LNCAP (cell line): ENCODE results near the gene EAPP.

Experiments used
- TF ChIP-seq, protein P1 (sequence below): fragments of 450-650 bp; IDR thresholded peaks from 2 replicates; pipeline ENCODE4 v1.5.1; 2017; ENCODE audit warnings: mild to moderate bottlenecking

EAPP gene

DNA sequence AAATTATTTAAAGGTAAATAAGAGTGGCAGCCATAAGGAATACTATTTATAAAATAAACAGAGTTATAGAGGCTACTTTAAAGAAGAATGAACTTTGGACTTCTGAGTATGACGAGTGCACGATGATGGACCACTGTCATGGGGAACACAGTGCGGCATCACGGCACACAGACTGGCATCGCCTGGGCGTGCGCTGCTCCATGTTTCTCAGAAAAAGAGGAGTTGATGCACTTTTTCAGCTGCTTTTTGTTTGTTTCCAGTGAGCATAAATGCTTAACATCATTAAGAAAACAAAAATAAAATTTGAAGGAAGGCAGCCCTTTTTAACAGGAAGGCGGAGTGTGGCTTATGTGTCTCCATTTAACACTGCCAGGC lies 23.3 kb upstream of the EAPP start:
- TF ChIP-seq, protein P1, sequence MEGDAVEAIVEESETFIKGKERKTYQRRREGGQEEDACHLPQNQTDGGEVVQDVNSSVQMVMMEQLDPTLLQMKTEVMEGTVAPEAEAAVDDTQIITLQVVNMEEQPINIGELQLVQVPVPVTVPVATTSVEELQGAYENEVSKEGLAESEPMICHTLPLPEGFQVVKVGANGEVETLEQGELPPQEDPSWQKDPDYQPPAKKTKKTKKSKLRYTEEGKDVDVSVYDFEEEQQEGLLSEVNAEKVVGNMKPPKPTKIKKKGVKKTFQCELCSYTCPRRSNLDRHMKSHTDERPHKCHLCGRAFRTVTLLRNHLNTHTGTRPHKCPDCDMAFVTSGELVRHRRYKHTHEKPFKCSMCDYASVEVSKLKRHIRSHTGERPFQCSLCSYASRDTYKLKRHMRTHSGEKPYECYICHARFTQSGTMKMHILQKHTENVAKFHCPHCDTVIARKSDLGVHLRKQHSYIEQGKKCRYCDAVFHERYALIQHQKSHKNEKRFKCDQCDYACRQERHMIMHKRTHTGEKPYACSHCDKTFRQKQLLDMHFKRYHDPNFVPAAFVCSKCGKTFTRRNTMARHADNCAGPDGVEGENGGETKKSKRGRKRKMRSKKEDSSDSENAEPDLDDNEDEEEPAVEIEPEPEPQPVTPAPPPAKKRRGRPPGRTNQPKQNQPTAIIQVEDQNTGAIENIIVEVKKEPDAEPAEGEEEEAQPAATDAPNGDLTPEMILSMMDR: no peak

DNA sequence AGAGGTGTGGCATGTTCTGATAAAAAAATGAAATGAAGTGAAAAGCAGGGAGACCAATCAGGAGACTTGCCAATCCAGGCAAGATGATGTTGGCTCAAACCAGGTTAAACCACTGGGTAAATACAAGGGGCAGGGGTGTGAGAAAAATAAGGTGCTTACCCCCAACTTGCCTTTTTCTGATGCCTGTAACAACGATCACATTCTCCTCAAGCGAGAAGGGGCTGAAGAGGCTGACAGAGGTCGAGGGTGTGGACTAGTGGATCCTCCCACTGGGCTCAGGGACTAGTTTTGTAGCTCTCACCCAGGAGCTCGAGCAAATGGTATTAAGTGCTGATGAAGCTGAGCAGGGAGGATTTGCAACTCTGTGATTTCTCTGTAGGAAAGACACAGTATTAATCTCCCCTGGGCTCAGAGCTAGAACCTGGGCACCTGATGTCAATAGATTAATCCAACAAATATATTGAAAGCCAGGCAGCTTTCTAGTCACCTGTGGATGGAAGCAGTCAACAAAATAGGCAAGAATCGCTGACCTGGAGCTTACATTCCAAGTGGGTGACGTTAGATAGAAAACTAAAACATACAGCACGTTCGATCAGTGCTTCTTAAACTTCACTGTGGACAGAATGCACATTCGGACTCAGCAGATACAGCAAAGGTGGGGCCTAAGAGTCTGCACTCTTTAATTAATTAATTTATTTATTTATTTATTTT lies 15.2 kb upstream of the EAPP start:
- TF ChIP-seq, protein P1: no peak

DNA sequence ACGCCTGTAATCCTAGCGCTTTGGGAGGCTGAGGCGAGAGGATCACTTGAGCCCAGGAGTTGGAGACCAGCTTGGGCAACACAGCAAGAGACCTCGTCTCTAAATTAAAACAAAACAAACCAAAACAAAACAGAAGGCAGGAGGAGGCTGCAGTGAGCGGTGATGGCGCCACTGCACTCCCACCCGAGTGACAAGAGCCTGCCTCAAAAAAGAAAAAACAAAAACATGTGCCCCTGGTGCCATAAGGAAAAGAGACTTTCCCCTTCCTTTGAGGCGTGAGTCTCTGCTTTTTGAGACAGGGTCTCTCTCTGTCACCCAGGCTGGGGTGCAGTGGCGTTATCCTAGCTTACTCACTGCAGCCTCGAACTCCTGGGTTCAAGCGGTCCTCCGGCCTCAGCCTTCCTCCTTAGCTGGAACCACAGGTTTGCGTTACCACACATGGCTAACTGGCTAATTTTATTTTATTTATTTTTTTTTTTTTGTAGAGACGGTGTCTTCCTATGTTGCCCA lies 9.0 kb upstream of the EAPP start:
- TF ChIP-seq, protein P1: no peak

DNA sequence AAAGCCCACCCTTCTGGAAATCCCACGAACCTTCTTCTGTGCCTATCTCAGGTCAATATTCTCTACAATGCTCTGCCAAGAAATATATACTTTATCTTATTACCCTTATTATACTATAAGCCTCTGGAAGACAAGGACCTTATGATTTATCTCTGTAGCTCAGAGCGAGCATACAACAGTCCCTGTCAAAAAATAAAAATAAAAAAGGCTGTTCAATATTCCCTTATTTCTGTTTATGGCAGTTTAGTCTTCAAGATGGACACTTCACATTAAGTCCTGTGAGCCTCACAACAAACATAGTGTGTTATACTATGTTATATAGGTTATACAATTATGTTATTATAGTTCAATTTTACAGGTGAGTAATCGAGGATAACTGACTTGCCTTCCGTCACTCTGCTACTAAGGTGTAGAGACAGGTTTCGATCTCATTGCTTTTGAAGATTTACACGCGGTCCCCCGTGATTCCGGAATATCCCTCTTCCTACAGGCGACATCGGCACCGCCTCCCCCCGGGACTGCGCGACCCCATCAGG lies 562 bp downstream of the EAPP start:
- TF ChIP-seq, protein P1: no peak

DNA sequence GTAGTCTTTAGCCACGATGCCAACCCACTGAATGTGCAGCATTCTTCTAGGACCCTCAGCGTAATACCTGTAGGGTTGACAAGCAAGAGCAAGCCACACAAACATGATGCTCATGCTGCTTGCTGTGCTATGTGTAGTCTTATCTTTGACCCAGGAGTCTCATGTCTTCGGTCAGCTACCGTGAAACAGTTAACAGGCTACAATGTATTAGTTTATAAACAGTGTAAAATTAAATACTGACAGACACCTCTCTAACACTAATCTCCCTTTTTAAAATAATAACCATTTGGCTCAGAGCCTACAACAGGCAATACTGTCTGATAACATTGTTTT lies 1.9 kb downstream of the EAPP start:
- TF ChIP-seq, protein P1: no peak

DNA sequence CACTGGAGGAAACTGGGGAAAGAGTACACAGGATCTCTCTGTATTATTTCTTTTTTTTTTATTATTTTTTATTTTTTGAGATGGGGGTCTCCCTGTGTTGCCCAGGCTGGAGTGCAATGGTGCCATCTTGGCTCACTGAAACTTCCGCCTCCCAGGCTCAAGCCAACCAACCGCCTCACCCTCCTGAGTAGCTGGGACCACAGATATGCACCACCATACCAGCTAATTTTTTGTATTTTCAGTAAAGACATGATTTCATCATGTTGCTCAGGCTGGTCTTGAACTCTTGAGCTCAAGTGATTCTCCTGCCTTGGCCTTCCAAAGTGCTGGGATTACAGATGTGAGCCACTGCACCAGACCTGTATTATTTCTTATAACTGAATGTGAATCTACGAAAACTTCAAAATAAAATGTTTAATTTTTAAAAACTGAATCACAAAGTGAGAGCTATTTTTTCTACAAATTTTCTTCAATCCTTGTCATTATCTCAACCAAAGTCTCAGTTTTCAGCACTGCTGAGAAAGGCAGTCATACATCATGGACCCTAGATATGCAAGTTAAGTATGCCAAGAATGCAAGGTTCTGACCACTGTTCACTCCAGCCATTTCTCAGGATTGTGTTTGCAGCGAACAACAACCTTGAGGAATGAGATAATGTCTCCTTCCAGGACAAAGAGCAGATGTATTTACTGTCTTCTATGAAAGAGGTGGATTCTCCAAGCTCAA lies 2.4 kb downstream of the EAPP start:
- TF ChIP-seq, protein P1: no peak

DNA sequence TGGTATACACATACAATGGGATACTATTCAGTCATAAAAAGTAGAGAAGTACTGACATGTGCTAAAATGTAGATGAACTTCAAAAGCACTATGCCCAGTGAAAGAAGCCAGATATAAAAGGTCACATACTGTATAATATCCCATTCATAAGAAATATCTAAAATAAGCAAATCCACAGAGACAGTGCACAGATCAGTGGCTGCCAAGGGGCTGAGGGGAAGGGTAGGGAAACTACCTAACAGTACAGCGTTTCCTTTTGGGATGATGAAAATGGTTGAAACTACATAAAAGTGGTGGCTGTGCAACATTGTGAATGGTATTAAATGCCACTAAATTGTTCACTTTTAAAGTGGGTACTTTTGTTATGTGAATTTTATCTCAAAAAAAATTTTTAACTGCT lies 11.9 kb downstream of the EAPP start:
- TF ChIP-seq, protein P1: no peak
